ENCODE measurements around the gene P3H4.
A peak's percentile ranks its signal among the peaks of the same experiment; 100 is the strongest.
"Not testable (repeated sequence)": the region's sequence is repeated elsewhere in the genome, so short reads cannot be mapped to it uniquely, and the experiment has no call there.

The P3H4 gene

GRCh38 chr17:41792845-41793783 lies 18.6 kb downstream of the P3H4 start:
- no peak for DNase-seq

GRCh38 chr17:41787021-41787418 lies 24.7 kb downstream of the P3H4 start:
- DNase-seq: no peak

- DNase-seq: peak; percentile 91 to 97
Observed at GRCh38 chr17:41786227-41787020, 25.3 kb downstream of the P3H4 start, which contains the start of gene JUP. TSS of gene JUP (minus strand) at chr17:41786711. CDS start at chr17:41771854, 14,857 bp downstream.

GRCh38 chr17:41785859-41786226 lies 25.9 kb downstream of the P3H4 start:
- peak in 1 of 2 donors; percentile 30 for DNase-seq

GRCh38 chr17:41785091-41785858 lies 26.5 kb downstream of the P3H4 start:
- DNase-seq: peak in 1 of 2 donors; percentile 64

- no peak for DNase-seq
Observed at GRCh38 chr17:41784207-41784744, 27.5 kb downstream of the P3H4 start.

- DNase-seq: no peak
Observed at GRCh38 chr17:41782142-41782541, 29.6 kb downstream of the P3H4 start.

GRCh38 chr17:41781404-41782110 lies 30.2 kb downstream of the P3H4 start:
- no peak for DNase-seq

- DNase-seq: no peak
Observed at GRCh38 chr17:41779954-41780353, 31.8 kb downstream of the P3H4 start.

- no peak for DNase-seq
Observed at GRCh38 chr17:41777574-41778188, 34.1 kb downstream of the P3H4 start.

- no peak for DNase-seq
Observed at GRCh38 chr17:41777157-41777573, 34.6 kb downstream of the P3H4 start.

- not testable (repeated sequence) for DNase-seq
Observed at GRCh38 chr17:41776262-41776900, 35.4 kb downstream of the P3H4 start.

- no peak for DNase-seq
Observed at GRCh38 chr17:41775394-41776226, 36.1 kb downstream of the P3H4 start.

- no peak for DNase-seq
Observed at GRCh38 chr17:41773731-41774193, 38.0 kb downstream of the P3H4 start.

- no peak for DNase-seq
Observed at GRCh38 chr17:41773190-41773588, 38.6 kb downstream of the P3H4 start.

- no peak for DNase-seq
Observed at GRCh38 chr17:41772586-41773189, 39.1 kb downstream of the P3H4 start.

- no peak for DNase-seq
Observed at GRCh38 chr17:41772218-41772585, 39.5 kb downstream of the P3H4 start.

- no peak for DNase-seq
Observed at GRCh38 chr17:41771389-41772206, 40.2 kb downstream of the P3H4 start.

GRCh38 chr17:41769985-41770384 lies 41.8 kb downstream of the P3H4 start:
- DNase-seq: no peak
